WTC11 (cell line): ENCODE data around the gene DEPDC1B.

Experiments used
- JUN ChIP-seq: sonication (generic); formaldehyde crosslinking; IDR thresholded peaks from 2 replicates; pipeline ENCODE4 v1.8.0; 2023; ENCODE audit warnings: mild to moderate bottlenecking, missing genetic modification reagents
- TF ChIP-seq, protein P1 (sequence below): sonication (generic); formaldehyde crosslinking; IDR thresholded peaks from 2 replicates; pipeline ENCODE4 v1.8.1; 2023; ENCODE audit warnings: mild to moderate bottlenecking, missing genetic modification reagents, moderate library complexity

- TF ChIP-seq, protein P1, sequence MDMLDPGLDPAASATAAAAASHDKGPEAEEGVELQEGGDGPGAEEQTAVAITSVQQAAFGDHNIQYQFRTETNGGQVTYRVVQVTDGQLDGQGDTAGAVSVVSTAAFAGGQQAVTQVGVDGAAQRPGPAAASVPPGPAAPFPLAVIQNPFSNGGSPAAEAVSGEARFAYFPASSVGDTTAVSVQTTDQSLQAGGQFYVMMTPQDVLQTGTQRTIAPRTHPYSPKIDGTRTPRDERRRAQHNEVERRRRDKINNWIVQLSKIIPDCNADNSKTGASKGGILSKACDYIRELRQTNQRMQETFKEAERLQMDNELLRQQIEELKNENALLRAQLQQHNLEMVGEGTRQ (CRISPR knock-in tag) = no peak
- no peak for TF ChIP-seq JUN (CRISPR knock-in tag)
Measured at GRCh38 chr5:60549841-60550240, 150.1 kb downstream of the DEPDC1B start.
